AG04449 (cell line): Measurements from ENCODE around the gene PRR15L.

ENCODE experiments used
- CTCF ChIA-PET: fragments of 350-600 bp; formaldehyde crosslinking; extraction: SDS; loops from one replicate; lab custom pipeline; 2021; ENCODE audit warnings: antibody characterized with exemption; lab: Yijun Ruan, JAX
- POLR2A ChIA-PET: fragments of 400-600, 350-600 bp; formaldehyde crosslinking; extraction: SDS; loops from one replicate; lab custom pipeline; 2020; ENCODE audit warnings: antibody characterized with exemption, inconsistent platforms; lab: Yijun Ruan, JAX
- DNase-seq: peaks from one replicate; pipeline ENCODE4 v3.0.0-alpha.2; 2010; ENCODE audit warnings: low read depth, low spot score
- H3K4me3 ChIP-seq: 2 replicates; pipeline ENCODE4 v1.5.1; 2011; ENCODE audit warnings: low read depth, mild to moderate bottlenecking, control low read depth, low read length
- TF ChIP-seq, protein P1 (sequence below): IDR thresholded peaks from one replicate; pipeline ENCODE4 v1.5.1; 2011; ENCODE audit warnings: mild to moderate bottlenecking, moderate library complexity, low read length, control low read depth, inconsistent platforms; ENCODE audit not compliant: insufficient read depth; ENCODE audit errors: missing control alignments

PRR15L gene, protein sequence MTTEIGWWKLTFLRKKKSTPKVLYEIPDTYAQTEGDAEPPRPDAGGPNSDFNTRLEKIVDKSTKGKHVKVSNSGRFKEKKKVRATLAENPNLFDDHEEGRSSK

DNA sequence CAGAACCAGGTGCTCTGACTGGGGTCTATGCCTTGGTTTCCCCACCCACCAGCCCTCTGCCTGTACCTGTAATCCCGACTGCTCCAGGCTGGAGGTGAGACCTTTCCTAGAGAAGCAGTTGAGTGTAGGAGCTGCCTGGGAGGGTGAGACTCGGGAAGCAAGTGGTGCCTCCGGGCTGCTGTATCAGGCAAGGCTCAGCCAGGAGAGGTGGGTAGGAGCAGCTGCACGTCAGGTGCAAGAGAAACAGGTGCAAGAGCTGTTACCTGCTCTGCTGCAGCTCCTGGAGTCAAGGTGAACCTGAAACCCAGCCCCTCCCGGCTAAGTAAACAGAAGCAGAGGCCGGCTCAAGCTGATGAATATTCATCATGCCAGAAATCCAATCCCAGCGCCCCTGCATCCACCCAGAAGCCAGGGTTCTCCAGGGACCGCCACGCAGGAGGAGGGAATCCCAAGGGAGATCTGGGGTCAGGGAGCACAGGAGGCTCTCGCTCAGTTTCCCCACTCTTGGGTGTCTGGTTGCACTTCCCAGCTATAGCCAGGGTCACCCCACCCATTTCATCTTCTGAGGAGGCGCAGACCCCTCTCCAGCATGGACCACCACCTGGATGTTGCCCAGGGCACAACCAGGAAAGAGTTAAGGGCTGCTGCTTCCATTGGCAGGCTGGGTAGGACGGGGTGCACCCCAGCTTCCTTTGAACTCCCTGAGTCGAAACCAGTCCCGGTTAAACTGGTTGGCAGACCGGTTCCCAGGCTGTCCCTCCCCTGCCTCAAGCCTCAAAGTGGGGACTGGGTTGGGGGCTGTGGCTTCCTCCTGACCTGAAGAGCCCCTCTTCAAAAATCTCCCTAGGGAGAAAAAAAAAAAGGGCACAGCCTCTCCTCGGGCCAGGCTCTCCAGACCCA is at the start of gene PRR15L:
Gene PRR15L (minus strand): TSS at position 293 of the 900 bp plus-strand sequence. CDS start 4,649 bp downstream, outside the sequence.
- CTCF ChIA-PET: interaction anchor here (1.9 to 24.2 kb wide), 4 partner anchors 7 to 58 kb away, joined by 8 to 775 read pairs (median 610); partner anchors contain the start of genes CDK5RAP3, PNPO and PRR15L
- DNase-seq: no peak
- POLR2A ChIA-PET: no interaction called here
- TF ChIP-seq, protein P1, sequence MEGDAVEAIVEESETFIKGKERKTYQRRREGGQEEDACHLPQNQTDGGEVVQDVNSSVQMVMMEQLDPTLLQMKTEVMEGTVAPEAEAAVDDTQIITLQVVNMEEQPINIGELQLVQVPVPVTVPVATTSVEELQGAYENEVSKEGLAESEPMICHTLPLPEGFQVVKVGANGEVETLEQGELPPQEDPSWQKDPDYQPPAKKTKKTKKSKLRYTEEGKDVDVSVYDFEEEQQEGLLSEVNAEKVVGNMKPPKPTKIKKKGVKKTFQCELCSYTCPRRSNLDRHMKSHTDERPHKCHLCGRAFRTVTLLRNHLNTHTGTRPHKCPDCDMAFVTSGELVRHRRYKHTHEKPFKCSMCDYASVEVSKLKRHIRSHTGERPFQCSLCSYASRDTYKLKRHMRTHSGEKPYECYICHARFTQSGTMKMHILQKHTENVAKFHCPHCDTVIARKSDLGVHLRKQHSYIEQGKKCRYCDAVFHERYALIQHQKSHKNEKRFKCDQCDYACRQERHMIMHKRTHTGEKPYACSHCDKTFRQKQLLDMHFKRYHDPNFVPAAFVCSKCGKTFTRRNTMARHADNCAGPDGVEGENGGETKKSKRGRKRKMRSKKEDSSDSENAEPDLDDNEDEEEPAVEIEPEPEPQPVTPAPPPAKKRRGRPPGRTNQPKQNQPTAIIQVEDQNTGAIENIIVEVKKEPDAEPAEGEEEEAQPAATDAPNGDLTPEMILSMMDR: no peak
- H3K4me3 ChIP-seq: no peak within 1 kb of the TSS

DNA sequence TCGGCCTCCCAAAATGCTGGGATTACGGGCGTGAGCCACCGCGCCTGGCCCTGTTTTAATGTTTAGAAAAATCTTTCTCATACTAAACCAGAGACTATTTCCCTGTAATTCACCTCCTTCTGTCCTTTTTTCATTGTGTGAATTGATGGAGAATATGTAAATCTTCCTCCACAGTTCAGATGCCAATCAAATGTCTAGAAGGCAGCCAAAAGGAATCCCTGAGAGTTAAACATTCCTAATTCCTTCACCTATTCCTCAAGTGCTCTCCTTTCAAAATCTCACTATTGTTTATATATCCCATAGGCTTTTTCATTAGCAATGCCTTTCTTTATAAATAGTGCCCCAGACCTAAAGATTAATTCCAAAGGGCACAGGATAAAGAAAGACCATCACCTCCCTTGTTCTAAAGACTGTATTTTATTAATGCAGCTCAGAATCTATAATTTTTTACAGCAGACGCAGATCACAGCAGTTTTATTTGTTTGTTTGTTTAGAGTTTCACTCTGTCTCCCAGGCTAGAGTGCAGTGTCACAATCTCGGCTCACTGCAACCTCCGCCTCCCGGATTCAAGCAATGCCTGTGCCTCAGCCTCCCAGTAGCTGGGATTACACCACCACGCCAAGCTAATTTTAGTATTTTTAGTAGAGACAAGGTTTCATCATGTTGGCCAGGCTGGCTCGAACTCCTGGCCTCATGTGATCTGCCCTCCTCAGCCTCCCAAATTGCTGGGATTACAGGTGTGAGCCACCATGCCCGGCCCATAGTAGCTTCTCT is 49.4 kb upstream of the PRR15L start:
- TF ChIP-seq, protein P1: no peak
- H3K4me3 ChIP-seq: no peak overlapping the region
- ChIA-PET CTCF (interaction anchor here (0.8 to 12.5 kb wide), 8 partner anchors 9 to 74 kb away, joined by 3 to 121 read pairs (median 5); partner anchors contain the start of gene CDK5RAP3), POLR2A (no interaction called here)
- no peak for DNase-seq

DNA sequence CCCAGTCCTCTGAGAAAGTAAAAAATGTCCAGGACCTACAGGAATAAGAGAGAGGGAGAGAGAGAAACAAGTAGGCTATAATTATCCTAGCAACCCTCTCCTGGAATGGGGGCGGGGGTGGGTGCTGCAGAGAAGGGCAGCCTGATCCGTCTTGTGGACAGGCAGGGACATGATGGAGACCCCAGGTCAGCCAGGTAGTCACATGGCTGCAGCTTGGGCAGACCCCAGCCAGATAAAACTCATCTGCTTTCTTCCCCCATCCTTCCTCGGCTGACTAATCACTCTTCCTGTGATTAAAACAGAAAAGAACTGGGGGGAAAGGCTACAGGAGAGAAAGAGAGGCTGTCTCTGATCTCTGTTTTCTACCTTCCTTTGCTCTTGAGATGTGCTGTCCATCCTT is 47.3 kb upstream of the PRR15L start:
- no peak for DNase-seq
- POLR2A ChIA-PET: no interaction called here
- TF ChIP-seq, protein P1: no peak
- no peak overlapping the region for H3K4me3 ChIP-seq
- CTCF ChIA-PET: interaction anchor here (0.7 to 12.5 kb wide), 7 partner anchors 11 to 93 kb away, joined by 3 to 121 read pairs (median 9); partner anchors contain the start of gene CDK5RAP3

DNA sequence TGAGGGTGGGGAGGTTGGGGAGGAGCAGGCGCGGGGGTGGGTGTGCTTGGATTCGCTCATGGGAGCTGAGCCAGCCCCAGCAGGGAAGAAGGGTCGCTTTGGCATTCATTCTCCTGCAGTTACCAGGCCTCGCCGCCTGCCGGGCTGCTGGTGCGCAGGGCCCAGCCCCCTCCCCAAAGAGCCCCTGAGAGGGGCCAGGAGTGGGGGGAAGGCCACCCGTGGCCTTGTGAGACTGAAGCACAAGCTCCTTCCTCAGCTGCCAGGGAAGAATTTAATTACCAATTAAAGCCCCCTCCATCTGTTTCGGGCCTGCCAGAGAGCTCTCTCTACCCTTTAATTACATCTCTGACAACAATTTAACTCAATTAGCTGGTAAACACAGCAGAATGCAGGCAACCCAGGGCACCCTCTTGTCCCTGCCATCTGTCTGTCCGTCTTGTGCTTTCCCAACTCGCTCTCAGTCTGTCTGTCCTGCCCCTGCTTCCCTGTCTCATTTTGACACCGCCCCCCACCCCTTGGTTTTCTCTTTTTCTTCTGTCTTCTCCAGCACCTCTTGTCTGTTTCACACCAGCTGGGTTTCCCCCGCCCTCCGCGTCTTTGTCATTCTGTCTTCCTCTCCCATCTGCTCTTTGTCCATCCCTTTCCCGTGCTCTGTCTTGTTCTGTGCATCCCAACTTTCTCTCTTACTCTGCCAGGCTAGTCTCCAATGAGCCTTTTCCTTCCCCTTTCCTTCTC is 45.9 kb upstream of the PRR15L start:
- POLR2A ChIA-PET: interaction anchor here (1.2 kb wide), 1 partner anchor 8 kb away, joined by 3 read pairs; no protein-coding TSS in a partner anchor
- CTCF ChIA-PET: interaction anchor here (0.7 to 12.5 kb wide), 15 partner anchors 8 to 161 kb away, joined by 3 to 121 read pairs (median 4); partner anchors contain the start of gene CDK5RAP3
- TF ChIP-seq, protein P1: no peak
- no peak overlapping the region for H3K4me3 ChIP-seq
- no peak for DNase-seq

DNA sequence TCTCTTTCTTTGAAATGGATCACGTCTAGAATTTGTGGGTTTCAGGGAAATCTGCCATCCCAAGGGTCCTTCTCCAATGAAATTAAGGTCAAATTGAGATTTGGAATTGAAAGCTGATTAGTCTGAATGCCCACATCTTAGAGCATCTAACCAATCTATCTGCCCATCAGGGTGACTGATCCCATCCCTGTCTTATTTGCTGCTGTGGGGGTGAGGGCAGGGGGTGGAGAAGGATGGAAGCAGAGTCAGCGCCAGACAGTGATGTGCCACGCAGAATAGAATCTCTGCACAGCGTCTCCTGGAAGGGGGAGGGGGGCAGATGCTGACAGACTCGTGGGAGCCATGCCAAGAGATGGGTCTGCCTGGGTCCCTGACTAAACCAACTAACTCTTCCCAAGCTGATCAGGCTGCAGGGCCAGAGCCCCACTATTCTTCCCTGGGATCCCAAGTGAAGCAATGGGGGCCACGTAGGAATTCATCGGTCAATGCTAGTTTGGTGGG is 45.3 kb upstream of the PRR15L start:
- ChIA-PET POLR2A (interaction anchor here (1.2 kb wide), 1 partner anchor 9 kb away, joined by 3 read pairs; no protein-coding TSS in a partner anchor), CTCF (interaction anchor here (0.9 to 12.5 kb wide), 10 partner anchors 8 to 137 kb away, joined by 3 to 121 read pairs (median 8); partner anchors contain the start of gene CDK5RAP3)
- DNase-seq: no peak
- H3K4me3 ChIP-seq: no peak overlapping the region
- TF ChIP-seq, protein P1: no peak
